T-helper 1 cell treated with Interleukin-12 subunit alpha and Interleukin-12 subunit beta and Interleukin-4 antibody, amounts not matched to agents 30 μg/mL and 1 μg/mL, for 36 hours (primary cell): ENCODE results near the gene PPP6C.
"Not testable (repeated sequence)": the region's sequence is repeated elsewhere in the genome, so short reads cannot be mapped to it uniquely, and the experiment has no call there.

Source experiments
- H3K27ac Mint-ChIP-seq: one replicate; pipeline ENCODE4 v1.8.0; 2021; ENCODE audit warnings: mild to moderate bottlenecking, mixed read lengths
- H3K27me3 Mint-ChIP-seq: one replicate; pipeline ENCODE4 v1.8.0; 2021; ENCODE audit warnings: low read depth, mixed read lengths
- H3K36me3 Mint-ChIP-seq: one replicate; pipeline ENCODE4 v1.8.0; 2021; ENCODE audit warnings: low read depth, mixed read lengths
- H3K4me1 Mint-ChIP-seq: one replicate; pipeline ENCODE4 v1.8.0; 2021; ENCODE audit warnings: low read depth, mixed read lengths
- H3K4me3 Mint-ChIP-seq: one replicate; pipeline ENCODE4 v1.8.0; 2021; ENCODE audit warnings: mild to moderate bottlenecking, moderate library complexity, mixed read lengths
- H3K9me3 Mint-ChIP-seq: one replicate; pipeline ENCODE4 v1.8.0; 2021; ENCODE audit warnings: mixed read lengths

The PPP6C gene

GRCh38 chr9:125189361-125190289 lies at the start of gene PPP6C:
Gene PPP6C (minus strand): TSS chr9:125189803. CDS start chr9:125189718, 85 bp downstream.
- Mint-ChIP-seq H3K27ac (peak within 1 kb of the TSS; percentile 90), H3K9me3 (no peaks in the 10 kb centered on the region), H3K4me3 (peak within 1 kb of the TSS; percentile 91), H3K4me1 (peaks cover 29% of the 10 kb centered on the region), H3K27me3 (no peaks in the 10 kb centered on the region), H3K36me3 (no peaks in the 10 kb centered on the region)

- peaks cover 64% of the 10 kb centered on the region for H3K36me3 Mint-ChIP-seq
- H3K9me3 Mint-ChIP-seq: no peaks in the 10 kb centered on the region
- H3K27me3 Mint-ChIP-seq: no peaks in the 10 kb centered on the region
- peak overlapping the region; percentile 54 for H3K27ac Mint-ChIP-seq
- peaks cover 46% of the 10 kb centered on the region for H3K4me1 Mint-ChIP-seq
- H3K4me3 Mint-ChIP-seq: peak overlapping the region; percentile 92
These were observed 49.4 kb upstream of the PPP6C start for GRCh38 chr9:125238915-125239446.

GRCh38 chr9:125238127-125238914 lies 48.7 kb upstream of the PPP6C start:
- Mint-ChIP-seq H3K36me3 (peaks cover 68% of the 10 kb centered on the region), H3K4me3 (peak overlapping the region; percentile 92), H3K4me1 (peaks cover 46% of the 10 kb centered on the region), H3K27ac (peak overlapping the region; percentile 54), H3K27me3 (no peaks in the 10 kb centered on the region), H3K9me3 (no peaks in the 10 kb centered on the region)

- Mint-ChIP-seq H3K4me1 (peaks cover 42% of the 10 kb centered on the region), H3K27ac (peak overlapping the region; percentile 5), H3K4me3 (peak overlapping the region; percentile 92), H3K36me3 (peaks cover 72% of the 10 kb centered on the region)
- H3K9me3 Mint-ChIP-seq, H3K27me3 Mint-ChIP-seq: not testable (repeated sequence)
These were observed 47.0 kb upstream of the PPP6C start for GRCh38 chr9:125236520-125237159.

DNA sequence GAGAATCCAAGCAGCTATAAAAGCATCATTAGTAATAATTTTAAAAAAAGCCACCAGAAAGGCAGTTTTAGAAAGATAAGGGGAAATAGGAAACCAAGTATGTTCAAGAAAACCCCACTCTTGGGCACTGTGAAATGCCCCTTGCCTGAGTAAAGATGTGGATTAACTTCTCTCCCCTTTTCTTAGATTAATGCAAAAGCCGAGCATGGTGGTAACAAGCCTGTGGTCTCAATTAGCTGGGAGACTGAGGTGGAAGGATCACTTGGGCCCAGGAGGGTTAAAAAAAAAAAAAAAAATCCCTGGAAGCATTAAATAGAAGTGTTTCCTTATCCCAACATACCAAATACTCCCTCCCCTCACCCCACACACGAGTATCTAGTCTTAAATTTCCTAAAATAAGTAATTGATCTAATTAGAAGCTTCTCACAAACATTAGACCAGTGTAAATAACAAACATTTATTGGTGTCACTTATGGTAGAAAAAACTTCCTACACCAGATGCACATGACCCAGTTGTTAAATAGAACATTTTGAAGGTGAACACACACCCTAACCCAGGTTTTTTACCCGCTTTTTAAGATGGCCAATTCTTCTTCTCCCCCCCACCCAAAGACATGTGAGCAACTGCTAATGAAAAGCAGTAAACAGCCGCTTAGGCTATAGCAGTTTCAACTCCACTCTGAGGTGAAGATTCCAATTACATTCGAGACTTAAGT lies 46.4 kb upstream of the PPP6C start:
- Mint-ChIP-seq H3K4me1 (peaks cover 42% of the 10 kb centered on the region), H3K36me3 (peaks cover 68% of the 10 kb centered on the region), H3K27me3 (no peaks in the 10 kb centered on the region)

DNA sequence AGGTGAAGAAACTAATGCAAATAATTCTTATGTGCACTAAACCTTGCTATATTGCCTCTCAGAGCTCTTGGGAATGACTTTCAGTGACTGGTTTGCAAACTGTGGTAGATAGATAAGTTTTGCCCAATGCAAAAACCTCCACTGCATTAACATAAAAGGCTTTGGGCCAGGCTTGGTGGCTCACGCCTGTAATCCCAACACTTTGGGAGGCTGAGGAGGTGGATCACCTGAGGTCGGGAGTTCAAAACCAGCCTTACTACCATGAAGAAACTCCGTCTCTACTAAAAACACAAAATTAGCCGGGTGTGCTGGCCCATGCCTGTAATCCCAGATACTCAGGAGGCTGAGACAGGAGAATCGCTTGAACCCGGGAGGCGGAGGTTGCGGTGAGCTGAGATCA lies 44.5 kb upstream of the PPP6C start:
- H3K9me3 Mint-ChIP-seq, H3K27ac Mint-ChIP-seq, H3K27me3 Mint-ChIP-seq, H3K4me3 Mint-ChIP-seq: not testable (repeated sequence)
- H3K4me1 Mint-ChIP-seq: peaks cover 40% of the 10 kb centered on the region
- peaks cover 52% of the 10 kb centered on the region for H3K36me3 Mint-ChIP-seq

More for the DNA sequence above, 46.4 kb upstream of the PPP6C start:
- Mint-ChIP-seq H3K4me3 (peak overlapping the region; percentile 92), H3K9me3 (no peaks in the 10 kb centered on the region), H3K27ac (no peak overlapping the region)

GRCh38 chr9:125233678-125234077 lies 44.1 kb upstream of the PPP6C start:
- peaks cover 35% of the 10 kb centered on the region for H3K4me1 Mint-ChIP-seq
- H3K27ac Mint-ChIP-seq: no peak overlapping the region
- no peaks in the 10 kb centered on the region for H3K27me3 Mint-ChIP-seq
- H3K36me3 Mint-ChIP-seq: peaks cover 48% of the 10 kb centered on the region
- no peaks in the 10 kb centered on the region for H3K9me3 Mint-ChIP-seq
- H3K4me3 Mint-ChIP-seq: no peak overlapping the region

DNA sequence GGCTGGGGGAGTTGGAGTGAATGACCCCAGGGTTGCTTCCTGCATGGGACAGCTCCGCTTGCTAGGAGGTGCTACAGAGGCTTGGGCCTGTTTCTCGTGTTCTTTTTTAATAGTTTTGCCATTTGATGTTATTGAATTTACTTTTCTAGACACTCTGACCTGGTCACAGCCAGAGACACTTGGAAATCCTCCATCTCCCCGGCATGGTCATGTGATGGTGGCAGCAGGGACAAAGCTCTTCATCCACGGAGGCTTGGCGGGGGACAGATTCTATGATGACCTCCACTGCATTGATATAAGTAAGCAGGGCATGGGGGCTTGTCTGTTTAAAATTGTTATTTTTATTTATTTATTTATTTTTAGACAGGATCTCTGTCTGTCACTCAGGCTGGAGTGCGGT lies 38.2 kb upstream of the PPP6C start:
- no peaks in the 10 kb centered on the region for H3K27me3 Mint-ChIP-seq
- no peaks in the 10 kb centered on the region for H3K9me3 Mint-ChIP-seq
- no peak overlapping the region for H3K4me3 Mint-ChIP-seq
- no peaks in the 10 kb centered on the region for H3K4me1 Mint-ChIP-seq
- H3K36me3 Mint-ChIP-seq: peaks cover 8% of the 10 kb centered on the region
- no peak overlapping the region for H3K27ac Mint-ChIP-seq

DNA sequence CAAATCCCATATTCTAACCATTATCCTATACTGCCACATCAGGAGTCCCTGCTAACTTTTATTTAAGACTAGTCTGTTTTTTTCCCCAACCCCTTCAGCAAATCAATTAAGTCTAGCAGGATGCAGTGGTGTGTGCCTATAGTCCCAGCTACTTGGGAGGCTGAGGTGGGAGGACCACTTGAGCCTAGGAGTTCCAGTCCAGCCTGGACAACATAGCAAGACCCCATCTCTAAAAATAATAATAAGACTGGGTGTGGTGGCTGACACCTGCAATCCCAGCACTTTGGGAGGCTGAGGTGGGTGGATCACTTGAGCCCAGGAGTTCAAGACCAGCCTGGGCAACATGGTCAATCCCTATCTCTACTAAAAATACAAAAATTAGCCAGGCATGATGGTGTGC lies 35.3 kb upstream of the PPP6C start:
- not testable (repeated sequence) for H3K4me1 Mint-ChIP-seq, H3K27ac Mint-ChIP-seq, H3K27me3 Mint-ChIP-seq, H3K36me3 Mint-ChIP-seq, H3K4me3 Mint-ChIP-seq, H3K9me3 Mint-ChIP-seq

GRCh38 chr9:125218621-125219020 lies 29.0 kb upstream of the PPP6C start:
- Mint-ChIP-seq H3K4me3 (no peak overlapping the region), H3K27ac (no peak overlapping the region), H3K36me3 (peaks cover 7% of the 10 kb centered on the region), H3K9me3 (no peaks in the 10 kb centered on the region), H3K4me1 (peaks cover 3% of the 10 kb centered on the region), H3K27me3 (no peaks in the 10 kb centered on the region)

DNA sequence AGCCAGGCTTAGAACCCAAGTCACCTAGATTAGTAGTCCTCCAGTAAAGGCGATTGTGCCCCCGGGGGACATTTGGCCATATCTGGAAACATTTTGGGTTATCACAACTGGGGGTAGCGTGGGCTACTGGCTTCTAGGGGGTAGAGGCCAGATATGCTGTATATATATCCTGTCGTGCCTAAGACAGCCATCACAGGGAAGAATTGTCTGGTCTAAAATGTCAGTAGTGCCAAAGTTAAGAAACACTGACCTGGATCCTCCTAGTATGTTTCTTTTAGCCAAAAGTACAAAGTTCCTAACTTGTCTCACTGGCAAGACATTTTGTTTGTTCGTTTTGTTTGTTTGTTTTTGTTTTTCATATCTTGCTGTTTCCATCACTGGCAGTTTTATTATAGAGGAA lies 24.6 kb upstream of the PPP6C start:
- Mint-ChIP-seq H3K27me3 (no peaks in the 10 kb centered on the region), H3K9me3 (no peaks in the 10 kb centered on the region), H3K36me3 (peaks cover 15% of the 10 kb centered on the region), H3K4me3 (no peak overlapping the region), H3K27ac (no peak overlapping the region), H3K4me1 (peaks cover 3% of the 10 kb centered on the region)

- Mint-ChIP-seq H3K4me3 (no peak overlapping the region), H3K4me1 (peaks cover 15% of the 10 kb centered on the region), H3K9me3 (no peaks in the 10 kb centered on the region), H3K27ac (no peak overlapping the region), H3K27me3 (no peaks in the 10 kb centered on the region), H3K36me3 (peaks cover 15% of the 10 kb centered on the region)
These were observed 14.9 kb upstream of the PPP6C start for GRCh38 chr9:125204477-125204876.

DNA sequence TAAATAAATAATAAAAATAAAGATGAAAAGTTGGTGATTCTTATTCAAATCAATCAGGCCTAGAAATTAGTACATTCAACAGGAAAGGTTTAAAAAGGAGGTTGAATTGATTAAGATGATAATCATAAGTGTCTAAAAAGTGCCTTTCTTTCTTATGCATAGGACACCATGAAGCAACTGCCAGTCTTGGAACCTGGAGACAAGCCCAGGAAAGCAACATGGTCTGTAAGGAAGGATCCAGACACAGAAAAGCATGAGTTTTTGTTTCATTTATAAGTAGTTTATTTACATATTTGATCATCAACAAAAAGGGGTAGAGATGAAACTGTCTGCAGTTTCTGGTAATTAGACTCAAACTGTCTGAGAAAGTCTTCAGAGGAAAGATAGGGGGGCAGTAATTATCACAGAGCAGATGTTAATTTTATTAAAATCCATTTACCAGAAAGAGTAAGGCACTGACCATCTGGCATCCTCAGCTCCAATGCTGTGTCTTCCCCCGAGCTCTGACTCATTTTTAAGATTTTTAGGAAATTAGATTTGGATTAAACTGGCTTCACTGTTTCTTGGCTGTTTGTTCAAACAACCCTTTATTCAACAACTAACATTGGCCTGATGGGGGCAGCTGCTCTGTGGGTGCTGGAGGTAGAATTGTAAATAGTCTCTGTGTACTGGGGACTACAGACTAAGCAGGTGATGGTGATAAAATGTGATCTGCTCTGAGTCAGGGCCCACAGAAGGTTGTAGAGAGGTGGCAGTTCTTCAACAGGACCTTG lies 13.4 kb upstream of the PPP6C start:
- Mint-ChIP-seq H3K9me3 (no peaks in the 10 kb centered on the region), H3K36me3 (peaks cover 11% of the 10 kb centered on the region), H3K27me3 (peaks cover 3% of the 10 kb centered on the region), H3K27ac (no peak overlapping the region), H3K4me1 (peaks cover 16% of the 10 kb centered on the region), H3K4me3 (no peak overlapping the region)
